ENCODE data around the gene ZNF722. TPM values are rescaled to one million over a fixed set of nuclear protein-coding genes. Genes with fewer than 3 reads are reported as not detected.
"Not testable (repeated sequence)": the region's sequence is repeated elsewhere in the genome, so short reads cannot be mapped to it uniquely, and the experiment has no call there.

Gene ZNF722
- not detected for polyA plus RNA-seq (2013, experiment 1 of 2)
- polyA plus RNA-seq (2013, experiment 2 of 2): not detected

GRCh38 chr7:63998549-63998948 is at the start of gene ZNF722:
ZNF722 (plus strand) TSS chr7:63998849; CDS start chr7:63998962, 113 bp downstream.
- no peaks in the 10 kb centered on the region for H3K36me3 ChIP-seq (ENCODE audit: control insufficient read depth, insufficient read depth, low read length)
- no peaks in the 10 kb centered on the region for H3K4me1 ChIP-seq (ENCODE audit: control insufficient read depth, insufficient read depth, low read length, poor library complexity, severe bottlenecking)
- 83 to 94% methylated on average over 7 to 9 of the region's 10 CpGs for WGBS, 2 experiments (ENCODE audit: insufficient coverage in 2 of 2)
- no peak within 1 kb of the TSS for H3K27ac ChIP-seq (ENCODE audit: low read depth, low read length, severe bottlenecking)
- H3K9me3 ChIP-seq (ENCODE audit: control insufficient read depth, low read length): peaks cover 49% of the 10 kb centered on the region
- no peak within 1 kb of the TSS for H3K4me3 ChIP-seq (ENCODE audit: extremely low read depth, insufficient read depth, low read length, poor library complexity, severe bottlenecking)

- Histone ChIP-seq H3K4me3 (ENCODE audit: extremely low read depth, insufficient read depth, low read length, poor library complexity, severe bottlenecking) (no peak overlapping the region), H3K4me1 (ENCODE audit: control insufficient read depth, insufficient read depth, low read length, poor library complexity, severe bottlenecking) (no peaks in the 10 kb centered on the region), H3K36me3 (ENCODE audit: control insufficient read depth, insufficient read depth, low read length) (no peaks in the 10 kb centered on the region), H3K27ac (ENCODE audit: low read depth, low read length, severe bottlenecking) (no peak overlapping the region), H3K9me3 (ENCODE audit: control insufficient read depth, low read length) (peaks cover 55% of the 10 kb centered on the region)
- WGBS, 2 experiments (ENCODE audit: insufficient coverage in 2 of 2): 33 to 39% methylated on average over 2 of the region's 2 CpGs
These were observed 45.5 kb upstream of the ZNF722 start for GRCh38 chr7:63953181-63953580.

GRCh38 chr7:63968629-63969028 is 30.0 kb upstream of the ZNF722 start:
- Histone ChIP-seq H3K9me3 (ENCODE audit: control insufficient read depth, low read length) (peaks cover 25% of the 10 kb centered on the region), H3K27ac (ENCODE audit: low read depth, low read length, severe bottlenecking) (no peak overlapping the region), H3K4me3 (ENCODE audit: extremely low read depth, insufficient read depth, low read length, poor library complexity, severe bottlenecking) (no peak overlapping the region), H3K4me1 (ENCODE audit: control insufficient read depth, insufficient read depth, low read length, poor library complexity, severe bottlenecking) (no peaks in the 10 kb centered on the region), H3K36me3 (ENCODE audit: control insufficient read depth, insufficient read depth, low read length) (no peaks in the 10 kb centered on the region)

- not testable (repeated sequence) for H3K36me3 ChIP-seq (ENCODE audit: control insufficient read depth, insufficient read depth, low read length); H3K4me1 ChIP-seq (ENCODE audit: control insufficient read depth, insufficient read depth, low read length, poor library complexity, severe bottlenecking); H3K27ac ChIP-seq (ENCODE audit: low read depth, low read length, severe bottlenecking); H3K4me3 ChIP-seq (ENCODE audit: extremely low read depth, insufficient read depth, low read length, poor library complexity, severe bottlenecking)
- 67% methylated on average over 2 of the region's 2 CpGs; no CpG with 5 or more reads in 1 of the 2 experiments for WGBS, 2 experiments (ENCODE audit: insufficient coverage in 2 of 2)
- peaks cover 43% of the 10 kb centered on the region for H3K9me3 ChIP-seq (ENCODE audit: control insufficient read depth, low read length)
These were observed 16.8 kb downstream of the ZNF722 start for GRCh38 chr7:64015496-64015895.

DNA sequence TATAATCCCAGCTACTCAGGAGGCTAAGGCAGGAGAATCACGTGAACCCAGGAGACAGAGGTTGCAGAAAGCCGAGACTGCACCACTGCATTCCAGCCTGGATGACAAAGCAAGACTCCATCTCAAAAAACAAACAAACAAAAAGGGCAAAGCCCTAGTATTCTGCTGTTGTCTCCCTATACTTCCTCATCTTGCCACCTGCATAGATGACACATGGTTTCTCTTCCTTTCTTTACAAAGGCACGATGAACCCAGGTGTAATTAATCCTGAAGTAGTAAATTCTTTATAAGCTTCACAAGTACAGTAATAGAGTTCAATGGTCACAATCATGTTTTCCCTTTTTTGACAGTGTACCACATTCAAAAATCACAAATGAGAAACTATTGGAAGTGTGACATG is 36.7 kb downstream of the ZNF722 start:
- Histone ChIP-seq H3K9me3 (ENCODE audit: control insufficient read depth, low read length) (peaks cover 75% of the 10 kb centered on the region), H3K4me3 (ENCODE audit: extremely low read depth, insufficient read depth, low read length, poor library complexity, severe bottlenecking) (no peak overlapping the region), H3K4me1 (ENCODE audit: control insufficient read depth, insufficient read depth, low read length, poor library complexity, severe bottlenecking) (no peaks in the 10 kb centered on the region), H3K36me3 (ENCODE audit: control insufficient read depth, insufficient read depth, low read length) (no peaks in the 10 kb centered on the region), H3K27ac (ENCODE audit: low read depth, low read length, severe bottlenecking) (no peak overlapping the region)
- WGBS, 2 experiments (ENCODE audit: insufficient coverage in 2 of 2): 68 to 83% methylated on average over 1 to 2 of the region's 3 CpGs

DNA sequence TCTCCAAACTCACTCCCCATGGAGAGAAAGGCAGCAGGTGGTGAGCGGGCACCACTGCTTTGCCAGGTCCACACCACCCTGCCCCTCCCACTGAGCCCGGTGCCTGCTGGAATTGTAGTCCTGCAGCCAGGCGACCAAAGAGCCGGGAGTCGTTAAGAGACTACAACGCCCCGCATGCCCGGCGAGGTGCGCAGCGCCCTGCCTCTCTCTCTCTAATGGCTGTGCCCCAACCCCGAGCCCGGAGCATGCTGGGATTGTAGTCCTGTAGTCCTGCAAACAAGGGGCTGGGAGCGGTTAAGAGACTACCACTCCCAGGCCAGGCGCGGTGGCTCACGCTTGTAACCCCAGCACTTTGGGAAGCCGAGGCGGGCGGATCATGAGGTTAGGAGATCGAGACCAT is 38.4 kb downstream of the ZNF722 start:
- Histone ChIP-seq H3K36me3 (ENCODE audit: control insufficient read depth, insufficient read depth, low read length) (no peaks in the 10 kb centered on the region), H3K27ac (ENCODE audit: low read depth, low read length, severe bottlenecking) (no peak overlapping the region), H3K4me3 (ENCODE audit: extremely low read depth, insufficient read depth, low read length, poor library complexity, severe bottlenecking) (no peak overlapping the region), H3K9me3 (ENCODE audit: control insufficient read depth, low read length) (peaks cover 71% of the 10 kb centered on the region), H3K4me1 (ENCODE audit: control insufficient read depth, insufficient read depth, low read length, poor library complexity, severe bottlenecking) (no peaks in the 10 kb centered on the region)
- 89 to 90% methylated on average over 21 of the region's 21 CpGs for WGBS, 2 experiments (ENCODE audit: insufficient coverage in 2 of 2)

- Histone ChIP-seq H3K4me1 (ENCODE audit: control insufficient read depth, insufficient read depth, low read length, poor library complexity, severe bottlenecking) (no peaks in the 10 kb centered on the region), H3K36me3 (ENCODE audit: control insufficient read depth, insufficient read depth, low read length) (no peaks in the 10 kb centered on the region), H3K27ac (ENCODE audit: low read depth, low read length, severe bottlenecking) (no peak within 1 kb of the TSS), H3K4me3 (ENCODE audit: extremely low read depth, insufficient read depth, low read length, poor library complexity, severe bottlenecking) (no peak within 1 kb of the TSS), H3K9me3 (ENCODE audit: control insufficient read depth, low read length) (peaks cover 51% of the 10 kb centered on the region)
- 86 to 87% methylated on average over 29 to 32 of the region's 33 CpGs for WGBS, 2 experiments (ENCODE audit: insufficient coverage in 2 of 2)
These were observed 46.8 kb downstream of the ZNF722 start, which contains the start of gene ZNF727 for GRCh38 chr7:64045301-64046040. ZNF727 (plus strand) TSS chr7:64045434; CDS start chr7:64045622, 188 bp downstream.

GRCh38 chr7:64046041-64046389 is 47.4 kb downstream of the ZNF722 start:
- Histone ChIP-seq H3K4me1 (ENCODE audit: control insufficient read depth, insufficient read depth, low read length, poor library complexity, severe bottlenecking) (no peaks in the 10 kb centered on the region), H3K36me3 (ENCODE audit: control insufficient read depth, insufficient read depth, low read length) (no peaks in the 10 kb centered on the region), H3K27ac (ENCODE audit: low read depth, low read length, severe bottlenecking) (no peak overlapping the region), H3K4me3 (ENCODE audit: extremely low read depth, insufficient read depth, low read length, poor library complexity, severe bottlenecking) (no peak overlapping the region), H3K9me3 (ENCODE audit: control insufficient read depth, low read length) (peaks cover 49% of the 10 kb centered on the region)
- 80 to 88% methylated on average over 1 to 5 of the region's 12 CpGs for WGBS, 2 experiments (ENCODE audit: insufficient coverage in 2 of 2)

All from mesodermal cell (in vitro differentiated cells).